GM12891 (cell line): Measurements from ENCODE around the gene DUSP6.

ENCODE experiments used
- PAX5 ChIP-seq: IDR thresholded peaks from 2 replicates; pipeline ENCODE4 v1.6.1; 2011; ENCODE audit warnings: low read length, moderate library complexity, mild to moderate bottlenecking; ENCODE audit not compliant: insufficient read depth, severe bottlenecking
- POLR2A ChIP-seq: IDR thresholded peaks from 2 replicates; pipeline ENCODE4 v1.6.1; 2011; ENCODE audit warnings: low read depth, low read length, control low read depth
- POLR2AphosphoS5 ChIP-seq: IDR thresholded peaks from 2 replicates; pipeline ENCODE4 v1.6.1; 2011; ENCODE audit warnings: low read depth, low read length, control low read depth
- POU2F2 ChIP-seq: IDR thresholded peaks from 2 replicates; pipeline ENCODE4 v1.6.1; 2011; ENCODE audit warnings: low read depth, mild to moderate bottlenecking, control low read depth, low read length, moderate library complexity
- SPI1 ChIP-seq: IDR thresholded peaks from 2 replicates; pipeline ENCODE4 v1.6.1; 2011; ENCODE audit warnings: low read depth, low read length, control low read depth
- TAF1 ChIP-seq: IDR thresholded peaks from 2 replicates; pipeline ENCODE4 v1.6.1; 2011; ENCODE audit warnings: low read depth, low read length, control low read depth

DNA sequence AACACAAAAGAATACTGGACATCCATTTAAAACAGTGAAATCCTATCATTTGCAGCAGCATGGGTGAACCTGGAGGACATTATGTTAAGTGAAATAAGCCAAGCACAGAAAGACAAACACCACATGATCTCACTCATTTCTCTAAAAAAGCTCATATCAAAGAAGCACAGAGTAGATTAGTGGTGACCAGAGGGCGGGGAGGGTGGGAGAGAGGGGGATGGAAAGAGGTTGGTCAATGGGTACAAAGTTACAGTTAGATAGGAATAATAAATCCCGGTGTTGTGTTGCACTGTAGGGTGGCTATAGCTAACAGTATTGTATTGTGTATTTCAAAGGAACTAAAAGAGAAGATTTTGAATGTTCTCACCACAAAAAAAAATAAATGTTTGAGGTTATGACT lies 52.4 kb downstream of the DUSP6 start:
- TF ChIP-seq POLR2AphosphoS5 (no peak), POLR2A (no peak), TAF1 (no peak), SPI1 (no peak), POU2F2 (no peak), PAX5 (no peak)
